Ammon's horn (tissue), 1 donor: Measurements from ENCODE around the gene HDDC3.
A peak's percentile ranks its signal among the peaks of the same experiment; 100 is the strongest.

ENCODE experiments used
- DNase-seq: peaks from one replicate; pipeline ENCODE4 v3.0.0-alpha.2; 2016; ENCODE audit warnings: low spot score

The HDDC3 gene

GRCh38 chr15:90931828-90932659 is at the start of gene HDDC3:
Gene HDDC3, minus strand, starts transcription at chr15:90932549. Its CDS starts 9 bp downstream, at chr15:90932540.
- peak; percentile 82 for DNase-seq

GRCh38 chr15:90982135-90982534 is 49.8 kb upstream of the HDDC3 start:
- no peak for DNase-seq

GRCh38 chr15:90981681-90982080 is 49.3 kb upstream of the HDDC3 start:
- no peak for DNase-seq

GRCh38 chr15:90979582-90979981 is 47.2 kb upstream of the HDDC3 start:
- DNase-seq, result no peak

DNA sequence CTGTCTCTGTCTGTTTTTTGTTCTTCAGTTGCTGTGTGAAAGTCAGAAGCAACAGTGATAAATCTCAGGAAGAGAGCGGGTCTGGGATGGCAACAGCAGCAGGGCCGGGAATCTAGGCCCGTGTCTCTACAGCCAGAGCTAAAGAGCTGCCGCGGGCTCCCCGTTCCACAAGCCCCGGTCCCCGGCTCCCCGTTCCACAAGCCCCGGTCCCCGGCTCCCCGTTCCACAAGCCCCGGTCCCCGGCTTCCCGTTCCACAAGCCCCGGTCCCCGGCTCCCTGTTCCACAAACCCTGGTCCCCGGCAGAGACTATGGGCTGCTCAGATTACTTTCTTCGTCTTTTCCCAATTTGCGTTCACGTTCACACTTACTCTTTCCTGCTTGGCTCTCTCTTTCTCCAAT is 41.9 kb upstream of the HDDC3 start:
- DNase-seq, result no peak

- no peak for DNase-seq
Observed at GRCh38 chr15:90972133-90972532, 39.8 kb upstream of the HDDC3 start.

GRCh38 chr15:90970274-90970673 is 37.9 kb upstream of the HDDC3 start:
- no peak for DNase-seq

GRCh38 chr15:90968434-90968833 is 36.1 kb upstream of the HDDC3 start:
- DNase-seq, result no peak

DNA sequence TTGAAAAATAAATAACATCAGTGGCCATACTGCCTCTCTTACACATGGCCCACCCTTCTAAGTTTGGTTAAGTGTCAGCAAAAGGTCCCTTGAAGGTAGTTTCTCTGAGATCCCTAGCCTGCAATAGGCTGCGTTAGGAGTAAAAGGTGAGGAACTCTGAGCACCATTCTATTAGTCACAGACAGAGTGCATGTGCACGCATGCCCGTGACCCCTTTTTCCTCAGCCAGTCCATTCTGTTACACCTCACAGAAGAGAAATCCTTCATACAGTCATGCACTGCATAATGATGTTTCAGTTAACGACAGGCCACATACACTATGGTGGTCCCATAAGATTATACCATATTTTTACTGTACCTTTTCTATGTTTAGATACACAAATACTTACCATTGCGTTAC is 34.9 kb upstream of the HDDC3 start:
- DNase-seq, result no peak

DNA sequence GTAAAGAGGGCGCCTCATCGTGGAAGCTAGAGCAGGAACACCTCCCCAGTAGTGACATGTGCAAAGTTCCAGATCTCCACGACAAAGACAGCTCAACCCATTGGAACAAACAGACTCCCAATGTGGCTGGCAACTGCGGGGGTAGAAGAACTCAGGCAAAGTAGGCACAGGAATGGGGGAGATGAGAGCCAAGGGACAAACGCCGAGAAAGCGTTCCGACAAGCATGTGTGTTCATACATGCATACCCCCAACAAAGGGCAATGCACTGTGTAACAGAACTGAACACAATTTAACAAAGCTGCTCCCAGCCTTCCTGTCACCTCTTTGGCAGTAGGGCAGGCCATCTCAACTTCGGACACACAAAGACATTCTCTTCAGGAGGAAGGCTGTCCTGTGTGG is 33.9 kb upstream of the HDDC3 start:
- no peak for DNase-seq

- DNase-seq, result no peak
Observed at GRCh38 chr15:90962021-90962420, 29.7 kb upstream of the HDDC3 start.

- no peak for DNase-seq
Observed at GRCh38 chr15:90960298-90961091, 28.1 kb upstream of the HDDC3 start.

- peak; percentile 93 for DNase-seq
Observed at GRCh38 chr15:90959894-90960293, 27.5 kb upstream of the HDDC3 start.

- no peak for DNase-seq
Observed at GRCh38 chr15:90959028-90959595, 26.8 kb upstream of the HDDC3 start.

- no peak for DNase-seq
Observed at GRCh38 chr15:90957791-90958190, 25.4 kb upstream of the HDDC3 start.

GRCh38 chr15:90957031-90957790 is 24.9 kb upstream of the HDDC3 start:
- DNase-seq, result no peak

DNA sequence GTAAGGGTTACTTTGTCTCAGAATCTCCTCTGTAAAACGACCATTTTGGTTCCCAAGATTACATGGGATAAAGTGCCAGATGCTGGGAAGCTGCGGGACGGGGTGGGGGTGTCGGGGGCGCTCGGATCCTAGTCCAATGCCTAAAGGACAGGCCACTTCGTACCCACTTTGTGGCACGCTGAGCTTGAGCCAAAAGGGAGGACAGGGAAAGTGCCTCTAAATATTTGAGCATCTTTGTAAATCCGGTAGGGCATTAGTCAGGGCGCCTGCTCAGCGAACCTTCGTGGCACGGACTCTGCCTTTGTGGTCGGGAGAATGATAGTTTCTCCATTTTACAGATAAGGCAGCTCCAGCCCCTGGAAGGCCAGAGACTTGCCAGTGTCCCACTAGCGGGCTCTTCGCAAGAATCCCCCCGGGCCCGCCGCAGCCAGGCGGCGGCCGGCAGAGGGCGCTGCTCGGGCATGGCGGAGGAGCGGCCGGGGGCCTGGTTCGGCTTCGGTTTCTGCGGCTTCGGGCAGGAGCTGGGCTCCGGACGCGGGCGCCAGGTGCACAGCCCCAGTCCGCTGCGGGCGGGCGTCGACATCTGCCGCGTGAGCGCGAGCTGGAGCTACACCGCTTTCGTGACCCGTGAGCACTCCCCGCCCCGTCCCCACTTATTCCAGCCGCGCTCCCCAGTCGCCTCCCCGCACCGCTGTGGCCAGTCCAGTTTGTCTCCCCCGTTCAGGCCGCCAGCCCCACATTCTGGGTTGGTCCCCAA is 24.1 kb upstream of the HDDC3 start:
- DNase-seq, result peak; percentile 67

GRCh38 chr15:90955624-90956273 is 23.4 kb upstream of the HDDC3 start:
- no peak for DNase-seq

GRCh38 chr15:90954712-90955623 is 22.6 kb upstream of the HDDC3 start, which contains the start of gene RCCD1:
Gene RCCD1, plus strand, starts transcription at chr15:90954884. Its CDS starts 1,851 bp downstream, at chr15:90956735.
- peak; percentile 98 for DNase-seq
